PFSK-1 (cell line): Measurements from ENCODE around the gene ZNF80.

Experiments
- FOXP2 ChIP-seq: optimal IDR thresholded peaks from 2 replicates; pipeline ENCODE3; 2011; ENCODE audit warnings: borderline replicate concordance, control low read depth, inconsistent platforms; ENCODE audit not compliant: insufficient read depth; ENCODE audit errors: extremely low read length, extremely low read depth
- POLR2AphosphoS5 ChIP-seq: IDR thresholded peaks from 2 replicates; pipeline ENCODE4 v1.6.1; 2012; ENCODE audit warnings: low read depth, mild to moderate bottlenecking, control low read depth, low read length, moderate library complexity
- SIN3A ChIP-seq: IDR thresholded peaks from 2 replicates; pipeline ENCODE4 v1.6.1; 2012; ENCODE audit warnings: mild to moderate bottlenecking, low read length, moderate library complexity, borderline replicate concordance; ENCODE audit not compliant: insufficient read depth
- TAF1 ChIP-seq: IDR thresholded peaks from 2 replicates; pipeline ENCODE4 v1.6.1; 2012; ENCODE audit warnings: low read length, control low read depth, borderline replicate concordance; ENCODE audit not compliant: insufficient read depth
- TF ChIP-seq, protein P1 (sequence below), 2 experiments: IDR thresholded peaks; 2 replicates each; pipeline versions ENCODE4 v1.6.1 to v1.8.0; 2011 to 2012; ENCODE audit warnings: low read depth in 2 of 2, low read length in 2 of 2, control low read depth in 1 of 2, inconsistent platforms in 1 of 2, mild to moderate bottlenecking in 1 of 2, moderate library complexity in 1 of 2; ENCODE audit not compliant: insufficient read depth in 1 of 2

DNA sequence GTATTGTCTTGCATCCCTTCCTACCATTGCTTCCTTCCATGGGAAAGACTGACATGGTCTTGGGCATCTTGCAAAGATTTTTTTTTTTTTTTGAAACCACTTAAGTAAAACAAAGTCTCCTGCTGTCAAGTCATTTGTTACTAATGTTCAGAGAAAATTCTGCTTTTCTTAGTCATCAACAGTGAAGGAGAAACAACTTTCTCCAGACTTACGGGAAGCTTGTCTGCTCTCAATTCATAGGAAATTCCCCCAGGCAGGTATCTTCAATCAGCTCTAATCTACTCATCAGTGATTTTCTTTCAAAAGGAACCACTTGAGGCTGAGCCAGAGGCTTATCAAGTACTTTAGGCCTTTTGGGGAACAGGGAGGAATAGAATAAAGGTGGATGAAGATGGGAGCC, 42.6 kb downstream of the ZNF80 start:
- TF ChIP-seq POLR2AphosphoS5 = no peak
- no peak for TF ChIP-seq SIN3A
- TF ChIP-seq TAF1 = no peak
- TF ChIP-seq, protein P1, sequence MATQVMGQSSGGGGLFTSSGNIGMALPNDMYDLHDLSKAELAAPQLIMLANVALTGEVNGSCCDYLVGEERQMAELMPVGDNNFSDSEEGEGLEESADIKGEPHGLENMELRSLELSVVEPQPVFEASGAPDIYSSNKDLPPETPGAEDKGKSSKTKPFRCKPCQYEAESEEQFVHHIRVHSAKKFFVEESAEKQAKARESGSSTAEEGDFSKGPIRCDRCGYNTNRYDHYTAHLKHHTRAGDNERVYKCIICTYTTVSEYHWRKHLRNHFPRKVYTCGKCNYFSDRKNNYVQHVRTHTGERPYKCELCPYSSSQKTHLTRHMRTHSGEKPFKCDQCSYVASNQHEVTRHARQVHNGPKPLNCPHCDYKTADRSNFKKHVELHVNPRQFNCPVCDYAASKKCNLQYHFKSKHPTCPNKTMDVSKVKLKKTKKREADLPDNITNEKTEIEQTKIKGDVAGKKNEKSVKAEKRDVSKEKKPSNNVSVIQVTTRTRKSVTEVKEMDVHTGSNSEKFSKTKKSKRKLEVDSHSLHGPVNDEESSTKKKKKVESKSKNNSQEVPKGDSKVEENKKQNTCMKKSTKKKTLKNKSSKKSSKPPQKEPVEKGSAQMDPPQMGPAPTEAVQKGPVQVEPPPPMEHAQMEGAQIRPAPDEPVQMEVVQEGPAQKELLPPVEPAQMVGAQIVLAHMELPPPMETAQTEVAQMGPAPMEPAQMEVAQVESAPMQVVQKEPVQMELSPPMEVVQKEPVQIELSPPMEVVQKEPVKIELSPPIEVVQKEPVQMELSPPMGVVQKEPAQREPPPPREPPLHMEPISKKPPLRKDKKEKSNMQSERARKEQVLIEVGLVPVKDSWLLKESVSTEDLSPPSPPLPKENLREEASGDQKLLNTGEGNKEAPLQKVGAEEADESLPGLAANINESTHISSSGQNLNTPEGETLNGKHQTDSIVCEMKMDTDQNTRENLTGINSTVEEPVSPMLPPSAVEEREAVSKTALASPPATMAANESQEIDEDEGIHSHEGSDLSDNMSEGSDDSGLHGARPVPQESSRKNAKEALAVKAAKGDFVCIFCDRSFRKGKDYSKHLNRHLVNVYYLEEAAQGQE (IDR thresholded peaks at IDR 0.05; ENCODE audit: insufficient read depth in 1 of 2, low read depth in 2 of 2, low read length in 2 of 2) = no peak
- no peak for TF ChIP-seq FOXP2
